ENCODE data around the gene EPYC. TPM values are rescaled to one million over a fixed set of nuclear protein-coding genes. Genes with fewer than 3 reads are reported as not detected.

Gene EPYC
- total and polyA plus RNA-seq, 2 experiments from 2014 or later, result not detected

DNA sequence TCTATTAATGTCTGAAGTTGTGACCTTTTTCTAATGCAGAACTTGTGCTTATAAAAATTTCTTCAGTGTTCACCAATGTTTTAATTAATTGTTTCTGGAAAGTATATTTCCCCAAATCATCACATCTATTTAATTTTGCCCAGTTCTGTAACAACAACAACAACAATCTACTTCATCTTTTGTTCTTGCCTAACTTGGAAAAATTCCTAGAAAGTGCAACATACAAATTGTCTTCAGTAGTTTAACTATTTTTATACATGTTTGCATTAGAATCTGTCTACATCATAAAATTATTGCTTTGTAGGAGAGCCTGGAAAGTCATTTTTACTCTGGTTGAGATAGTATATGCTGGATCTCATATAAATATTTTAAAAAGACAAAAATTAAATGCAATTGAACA, 88.3 kb downstream of the EPYC start (continued):
- no peak for TF ChIP-seq STAT1 (IDR thresholded peaks at IDR 0.05; ENCODE audit: unreplicated experiment)
- TF ChIP-seq, protein P1, sequence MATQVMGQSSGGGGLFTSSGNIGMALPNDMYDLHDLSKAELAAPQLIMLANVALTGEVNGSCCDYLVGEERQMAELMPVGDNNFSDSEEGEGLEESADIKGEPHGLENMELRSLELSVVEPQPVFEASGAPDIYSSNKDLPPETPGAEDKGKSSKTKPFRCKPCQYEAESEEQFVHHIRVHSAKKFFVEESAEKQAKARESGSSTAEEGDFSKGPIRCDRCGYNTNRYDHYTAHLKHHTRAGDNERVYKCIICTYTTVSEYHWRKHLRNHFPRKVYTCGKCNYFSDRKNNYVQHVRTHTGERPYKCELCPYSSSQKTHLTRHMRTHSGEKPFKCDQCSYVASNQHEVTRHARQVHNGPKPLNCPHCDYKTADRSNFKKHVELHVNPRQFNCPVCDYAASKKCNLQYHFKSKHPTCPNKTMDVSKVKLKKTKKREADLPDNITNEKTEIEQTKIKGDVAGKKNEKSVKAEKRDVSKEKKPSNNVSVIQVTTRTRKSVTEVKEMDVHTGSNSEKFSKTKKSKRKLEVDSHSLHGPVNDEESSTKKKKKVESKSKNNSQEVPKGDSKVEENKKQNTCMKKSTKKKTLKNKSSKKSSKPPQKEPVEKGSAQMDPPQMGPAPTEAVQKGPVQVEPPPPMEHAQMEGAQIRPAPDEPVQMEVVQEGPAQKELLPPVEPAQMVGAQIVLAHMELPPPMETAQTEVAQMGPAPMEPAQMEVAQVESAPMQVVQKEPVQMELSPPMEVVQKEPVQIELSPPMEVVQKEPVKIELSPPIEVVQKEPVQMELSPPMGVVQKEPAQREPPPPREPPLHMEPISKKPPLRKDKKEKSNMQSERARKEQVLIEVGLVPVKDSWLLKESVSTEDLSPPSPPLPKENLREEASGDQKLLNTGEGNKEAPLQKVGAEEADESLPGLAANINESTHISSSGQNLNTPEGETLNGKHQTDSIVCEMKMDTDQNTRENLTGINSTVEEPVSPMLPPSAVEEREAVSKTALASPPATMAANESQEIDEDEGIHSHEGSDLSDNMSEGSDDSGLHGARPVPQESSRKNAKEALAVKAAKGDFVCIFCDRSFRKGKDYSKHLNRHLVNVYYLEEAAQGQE (IDR thresholded peaks at IDR 0.05; ENCODE audit: unreplicated experiment), result no peak
- TF ChIP-seq, protein P2, sequence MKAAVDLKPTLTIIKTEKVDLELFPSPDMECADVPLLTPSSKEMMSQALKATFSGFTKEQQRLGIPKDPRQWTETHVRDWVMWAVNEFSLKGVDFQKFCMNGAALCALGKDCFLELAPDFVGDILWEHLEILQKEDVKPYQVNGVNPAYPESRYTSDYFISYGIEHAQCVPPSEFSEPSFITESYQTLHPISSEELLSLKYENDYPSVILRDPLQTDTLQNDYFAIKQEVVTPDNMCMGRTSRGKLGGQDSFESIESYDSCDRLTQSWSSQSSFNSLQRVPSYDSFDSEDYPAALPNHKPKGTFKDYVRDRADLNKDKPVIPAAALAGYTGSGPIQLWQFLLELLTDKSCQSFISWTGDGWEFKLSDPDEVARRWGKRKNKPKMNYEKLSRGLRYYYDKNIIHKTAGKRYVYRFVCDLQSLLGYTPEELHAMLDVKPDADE (IDR thresholded peaks at IDR 0.05), result no peak
- TF ChIP-seq ZNF114 (CRISPR knock-in tag; IDR thresholded peaks at IDR 0.05), result no peak
- TF ChIP-seq JUNB (IDR thresholded peaks at IDR 0.05; ENCODE audit: unreplicated experiment), result no peak
- no peak for TF ChIP-seq NANOG (IDR thresholded peaks at IDR 0.05; ENCODE audit: borderline replicate concordance)
- no peak for TF ChIP-seq EZH2 (IDR thresholded peaks at IDR 0.05; ENCODE audit: low read depth, unreplicated experiment)
- no peak for TF ChIP-seq CREB1 (CRISPR knock-in tag; IDR thresholded peaks at IDR 0.05; ENCODE audit: low read depth)
- no peak for TF ChIP-seq EZH2phosphoT487 (IDR thresholded peaks at IDR 0.05; ENCODE audit: unreplicated experiment)

DNA sequence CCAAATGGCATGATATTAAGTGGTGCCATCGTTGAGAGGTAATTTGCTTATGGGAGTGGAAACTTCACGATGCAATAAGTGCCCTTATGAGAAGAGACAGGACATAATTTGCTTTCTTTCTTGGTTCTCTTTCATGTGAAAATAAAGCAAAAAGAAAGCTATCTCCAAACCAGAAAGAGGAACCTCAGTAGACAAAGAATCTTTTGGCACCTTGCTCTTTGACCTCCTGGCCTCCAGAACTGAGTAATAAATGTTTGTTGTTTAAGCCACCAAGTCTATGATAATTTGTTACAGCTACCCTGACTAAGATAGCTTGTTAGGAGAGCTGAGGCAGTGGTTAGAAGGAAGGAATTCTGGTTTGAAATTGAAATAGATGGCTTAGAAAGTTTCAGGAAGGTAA, 89.4 kb downstream of the EPYC start:
- Histone ChIP-seq H3K36me3 (ENCODE audit: insufficient read depth) (no peaks in the 10 kb centered on the region), H3F3A (replicated peaks; ENCODE audit: low read depth) (no peaks in the 10 kb centered on the region), H3K79me2 (replicated peaks; ENCODE audit: insufficient read depth) (no peaks in the 10 kb centered on the region), H3K27ac (ENCODE audit: low read depth) (no peak overlapping the region), H3K4me1 (ENCODE audit: insufficient read depth) (peaks cover 5% of the 10 kb centered on the region; the same call in 1 of the 2 replicates), H2AFZ (no peak overlapping the region), H4K20me1 (replicated peaks; ENCODE audit: insufficient read depth) (no peaks in the 10 kb centered on the region), H3K9me2 (ENCODE audit: insufficient read depth) (peaks cover 9% of the 10 kb centered on the region), H3K4me2 (no peak overlapping the region), H3K27me3 (ENCODE audit: insufficient read depth) (no peaks in the 10 kb centered on the region), H3K4me3 (no peak overlapping the region)
- peaks cover 6% of the 10 kb centered on the region; the same call in 2 of the 3 replicates for H3K4me1 Mint-ChIP-seq
- H3K36me3 Mint-ChIP-seq (ENCODE audit: low read depth), result peaks cover 4% of the 10 kb centered on the region; the same call in 1 of the 3 replicates
- DNase-seq (ENCODE audit: low spot score) (no peak), ATAC-seq (no peak)
- H3K27me3 Mint-ChIP-seq (ENCODE audit: insufficient read depth, low read depth, poor library complexity), result no peaks in the 10 kb centered on the region
- no peak overlapping the region for H3K27ac Mint-ChIP-seq
- H3K9me3 Mint-ChIP-seq, result no peaks in the 10 kb centered on the region; the same call in 2 of the 3 replicates
- no peak overlapping the region for H3K4me3 Mint-ChIP-seq
- TF ChIP-seq ZNF331 (CRISPR knock-in tag; IDR thresholded peaks at IDR 0.05; ENCODE audit: low read depth) (no peak), ZNF114 (CRISPR knock-in tag; IDR thresholded peaks at IDR 0.05) (no peak), ZNF462 (CRISPR knock-in tag; IDR thresholded peaks at IDR 0.05) (no peak), NANOG (IDR thresholded peaks at IDR 0.05; ENCODE audit: borderline replicate concordance) (no peak), STAT1 (IDR thresholded peaks at IDR 0.05; ENCODE audit: unreplicated experiment) (no peak)
- TF ChIP-seq, protein P2 (IDR thresholded peaks at IDR 0.05), result no peak
